ENCODE results near the gene BANF2. TPM values are rescaled to one million over a fixed set of nuclear protein-coding genes. Genes with fewer than 3 reads are reported as not detected.
A peak's percentile ranks its signal among the peaks of the same experiment; 100 is the strongest.

Gene BANF2
- total and polyA plus RNA-seq, 2 of the 13 experiments (the other 11 are each of a cell fraction or from before 2014, with no cell fraction given) = 0.35 TPM; not detected in 1

DNA sequence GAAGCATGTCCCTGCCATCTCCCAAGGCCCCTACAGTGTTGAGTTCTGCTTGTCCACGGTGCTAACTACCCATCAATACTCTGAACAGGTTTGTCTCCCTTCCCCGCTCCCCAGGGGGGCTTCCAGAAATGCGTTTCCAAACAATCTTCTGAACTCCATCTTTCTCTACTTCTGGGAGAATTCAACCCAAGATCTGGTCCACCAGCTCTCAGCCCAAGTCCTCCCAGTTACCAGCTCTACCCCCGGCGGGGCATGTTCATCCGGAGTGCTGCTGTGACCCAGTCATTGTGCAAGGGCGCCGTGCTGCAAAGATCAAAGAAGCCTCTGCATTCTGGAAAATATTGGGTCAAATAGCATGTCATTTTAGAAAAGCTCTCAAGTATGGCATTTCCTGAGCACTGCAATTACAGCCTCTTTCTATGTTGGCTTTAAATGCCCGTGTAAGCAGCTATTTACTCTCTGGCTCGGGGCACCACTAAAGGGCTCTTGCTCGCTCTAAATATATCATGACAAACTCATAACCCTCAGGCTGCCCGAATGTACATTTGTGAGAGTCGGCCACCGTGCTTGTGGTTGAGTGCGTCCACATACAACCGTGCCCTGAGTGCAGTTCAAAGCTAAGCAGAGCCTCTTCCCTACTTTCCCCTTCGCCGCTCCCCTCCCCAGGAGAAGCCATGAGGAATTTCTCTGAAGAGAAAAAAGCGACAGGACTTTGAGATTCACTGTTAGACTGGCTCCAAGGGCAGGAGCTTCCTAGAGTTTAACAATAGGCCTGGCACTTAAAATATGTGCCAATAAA is 71.6 kb downstream of the BANF2 start:
- peak overlapping the region; percentile 17 for H2AFZ ChIP-seq (ENCODE audit: low read length)
- H3K4me3 ChIP-seq (replicated peaks in 1 of 3; ENCODE audit: insufficient read depth in 1 of 3, low read depth in 2 of 3, low read length in 3 of 3) = peak overlapping the region; percentile 26 to 59 (median 39)
- ATAC-seq (peak; percentile 93), DNase-seq (ENCODE audit: low spot score) (peak; percentile 97), FAIRE-seq (peak; percentile 73)
- H3K9ac ChIP-seq (ENCODE audit: insufficient read depth, low read depth, low read length) = peak overlapping the region; percentile 51
- no peaks in the 10 kb centered on the region for H4K20me1 ChIP-seq (ENCODE audit: insufficient read depth, low read length)
- no peaks in the 10 kb centered on the region for H3K9me3 ChIP-seq (ENCODE audit: low read length)
- no peaks in the 10 kb centered on the region for H3K36me3 ChIP-seq (replicated peaks in 1 of 2; ENCODE audit: control insufficient read depth in 1 of 2, insufficient read depth in 2 of 2, low read length in 2 of 2)
- H3K4me1 ChIP-seq (ENCODE audit: insufficient read depth, low read length) = peaks cover 39% of the 10 kb centered on the region
- no peaks in the 10 kb centered on the region for H3K79me2 ChIP-seq (ENCODE audit: insufficient read depth, low read length)
- WGBS (ENCODE audit: low lambda C conversion rate) = 5% methylated on average over 19 of the region's 19 CpGs
- in situ Hi-C loops (cut with HindIII; ENCODE audit: extremely low pct_ligation_motif_present, low pct_unique_long_range_greater_than_20kb) (no loop called here), intact Hi-C loops (cut with micrococcal nuclease; ENCODE audit: unreplicated experiment) (loop anchor here (1.0 to 2.0 kb wide), 6 partner anchors 20 to 127 kb away; partner anchors contain the start of gene RRBP1)
- no peaks in the 10 kb centered on the region for H3K27me3 ChIP-seq (ENCODE audit: control insufficient read depth in 1 of 2, insufficient read depth in 2 of 2, low read length in 2 of 2)
- peak overlapping the region; percentile 87 for H3K4me2 ChIP-seq (ENCODE audit: low read depth, low read length)
- peak overlapping the region; percentile 79 for H3K27ac ChIP-seq (ENCODE audit: extremely low read length, insufficient read depth, low read length)
- ChIA-PET POLR2A (interaction anchor here (0.7 to 3.1 kb wide), 37 partner anchors 9 to 202 kb away, joined by 3 to 61 read pairs (median 4); partner anchors contain the start of genes DSTN and RRBP1), CTCF (ENCODE audit: low intra/inter-chr PET ratio, low total read pairs) (no interaction called here)
- no TSS peak for BruUV-seq (replicated peaks)
- TF ChIP-seq CEBPB (IDR thresholded peaks at IDR 0.05; ENCODE audit: borderline replicate concordance, low read depth, low read length) = peak; percentile 97
- TF ChIP-seq ZNF784 (CRISPR knock-in tag; IDR thresholded peaks at IDR 0.05; ENCODE audit: borderline replicate concordance) = 0 out of 2 replicates have a peak, but pooled peaks have one; percentile 38
- TF ChIP-seq KMT2B (CRISPR knock-in tag; IDR thresholded peaks at IDR 0.05) = peak; percentile 24; the same call in 1 of the 2 replicates
- TF ChIP-seq ZNF326 (CRISPR knock-in tag; IDR thresholded peaks at IDR 0.05; ENCODE audit: borderline replicate concordance) = no peak
- TF ChIP-seq POLR2AphosphoS2 (IDR thresholded peaks at IDR 0.05; ENCODE audit: low read depth, low read length) = no peak
- peak; percentile 76; the same call in 1 of the 2 replicates for TF ChIP-seq ZNF274 (CRISPR knock-in tag; IDR thresholded peaks at IDR 0.05)
- peak; percentile 87; the same call in 1 of the 2 replicates for TF ChIP-seq ZNF34 (CRISPR knock-in tag; IDR thresholded peaks at IDR 0.05; ENCODE audit: borderline replicate concordance)
- TF ChIP-seq ARID2 (CRISPR knock-in tag; IDR thresholded peaks at IDR 0.05; ENCODE audit: borderline replicate concordance) = peak; percentile 55; the same call in 1 of the 2 replicates
- peak; percentile 91 for TF ChIP-seq HMG20A (CRISPR knock-in tag; IDR thresholded peaks at IDR 0.05; ENCODE audit: borderline replicate concordance)
- peak; percentile 55; the same call in 1 of the 2 replicates for TF ChIP-seq DMAP1 (CRISPR knock-in tag; IDR thresholded peaks at IDR 0.05)
- 0 out of 2 replicates have a peak, but pooled peaks have one; percentile 64 for TF ChIP-seq ZZZ3 (CRISPR knock-in tag; IDR thresholded peaks at IDR 0.05; ENCODE audit: borderline replicate concordance)
- TF ChIP-seq ISL2 (CRISPR knock-in tag; IDR thresholded peaks at IDR 0.05) = peak; percentile 91
- TF ChIP-seq ZFP82 (CRISPR knock-in tag; IDR thresholded peaks at IDR 0.05; ENCODE audit: borderline replicate concordance) = peak; percentile 48; the same call in 1 of the 2 replicates
- 0 out of 2 replicates have a peak, but pooled peaks have one; percentile 70 for TF ChIP-seq DNMT3B (CRISPR knock-in tag; conservative IDR thresholded peaks at IDR 0.05)
- TF ChIP-seq ZNF687 (CRISPR knock-in tag; IDR thresholded peaks at IDR 0.05) = peak; percentile 64
- TF ChIP-seq ZNF501 (CRISPR knock-in tag; IDR thresholded peaks at IDR 0.05) = peak; percentile 73; the same call in 1 of the 2 replicates
- no peak for TF ChIP-seq FIP1L1 (IDR thresholded peaks at IDR 0.05; ENCODE audit: borderline replicate concordance, insufficient read depth, low read depth, low read length)

Data from HepG2 (cell line).